GM21717 (cell line): Measurements from ENCODE around the gene POLR2J2.
"Not testable (repeated sequence)": the region's sequence is repeated elsewhere in the genome, so short reads cannot be mapped to it uniquely, and the experiment has no call there.

ENCODE experiments used
- ATAC-seq: cut with Tn5 transposase; IDR thresholded peaks from one replicate; pipeline ENCODE4 v1.9.1; 2021; ENCODE audit warnings: mild to moderate bottlenecking, moderate library complexity; ENCODE audit not compliant: unreplicated experiment

POLR2J2 gene

GRCh38 chr7:102673447-102674067, 2.1 kb upstream of the POLR2J2 start:
- not testable (repeated sequence) for ATAC-seq

GRCh38 chr7:102671956-102672307, 469 bp upstream of the POLR2J2 start:
- ATAC-seq: peak; percentile 30

GRCh38 chr7:102667523-102667922, 3.9 kb downstream of the POLR2J2 start:
- ATAC-seq: not testable (repeated sequence)

- ATAC-seq: not testable (repeated sequence)
Observed at GRCh38 chr7:102666850-102667249, 4.6 kb downstream of the POLR2J2 start.

GRCh38 chr7:102664765-102665164, 6.7 kb downstream of the POLR2J2 start:
- ATAC-seq: not testable (repeated sequence)

GRCh38 chr7:102649924-102650323, 21.5 kb downstream of the POLR2J2 start, which contains the start of gene SPDYE2B:
SPDYE2B (plus strand) TSS chr7:102650319; CDS start chr7:102652349, 2,030 bp downstream.
- ATAC-seq: not testable (repeated sequence)

- ATAC-seq: not testable (repeated sequence)
Observed at GRCh38 chr7:102647813-102648212, 23.6 kb downstream of the POLR2J2 start.

- not testable (repeated sequence) for ATAC-seq
Observed at GRCh38 chr7:102643404-102643803, 28.1 kb downstream of the POLR2J2 start.

GRCh38 chr7:102642691-102643090, 28.8 kb downstream of the POLR2J2 start, which contains the start of gene UPK3BL1:
UPK3BL1 (minus strand) TSS chr7:102642791; CDS start chr7:102642741, 50 bp downstream.
- ATAC-seq: not testable (repeated sequence)

- peak; percentile 21 for ATAC-seq
Observed at GRCh38 chr7:102638848-102639247, 32.6 kb downstream of the POLR2J2 start.

GRCh38 chr7:102636956-102637355, 34.5 kb downstream of the POLR2J2 start:
- ATAC-seq: not testable (repeated sequence)

GRCh38 chr7:102635354-102635753, 36.1 kb downstream of the POLR2J2 start:
- not testable (repeated sequence) for ATAC-seq

- ATAC-seq: not testable (repeated sequence)
Observed at GRCh38 chr7:102634299-102634698, 37.2 kb downstream of the POLR2J2 start.

- not testable (repeated sequence) for ATAC-seq
Observed at GRCh38 chr7:102630622-102631021, 40.8 kb downstream of the POLR2J2 start.

- ATAC-seq: not testable (repeated sequence)
Observed at GRCh38 chr7:102627271-102627904, 44.1 kb downstream of the POLR2J2 start.

- ATAC-seq: not testable (repeated sequence)
Observed at GRCh38 chr7:102618122-102618521, 53.3 kb downstream of the POLR2J2 start.

- ATAC-seq: peak; percentile 48
Observed at GRCh38 chr7:102616507-102617125, 54.8 kb downstream of the POLR2J2 start, which contains the start of gene RASA4. RASA4 (minus strand) TSS chr7:102616756; CDS start chr7:102616689, 67 bp downstream.
